Fibroblast of pulmonary artery (primary cell): ENCODE measurements around the gene PTPRG.

ENCODE experiments used
- DNase-seq: peaks from one replicate; pipeline ENCODE4 v3.0.0-alpha.2; 2010; ENCODE audit warnings: low read depth
- H3K4me3 ChIP-seq: replicated peaks from 2 replicates; pipeline ENCODE4 v1.5.1; 2011; ENCODE audit warnings: low read depth, mild to moderate bottlenecking, control low read depth, low read length, moderate library complexity
- TF ChIP-seq, protein P1 (sequence below): IDR thresholded peaks from 2 replicates; pipeline ENCODE4 v1.5.1; 2011; ENCODE audit warnings: mild to moderate bottlenecking, control low read depth, low read length, inconsistent platforms; ENCODE audit errors: missing control alignments

Gene PTPRG

DNA sequence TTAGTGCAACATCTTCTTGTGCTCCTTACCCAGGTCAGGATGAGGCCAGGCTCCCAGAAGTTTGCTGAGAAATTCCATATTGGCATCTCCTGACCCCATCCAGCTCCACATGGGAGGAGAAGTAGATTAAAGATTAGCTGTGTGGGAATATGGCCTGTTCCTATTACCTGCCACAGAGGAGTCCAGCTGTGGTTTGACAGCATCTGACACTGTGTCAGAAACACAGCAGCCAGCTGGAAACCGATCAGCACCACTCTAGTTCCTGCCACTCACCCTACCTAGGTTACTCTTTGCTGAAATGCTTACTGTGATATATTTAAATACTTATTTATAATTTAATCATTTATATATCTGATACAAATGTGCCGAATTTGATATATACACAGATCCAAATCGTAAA is 551.7 kb downstream of the PTPRG start:
- TF ChIP-seq, protein P1, sequence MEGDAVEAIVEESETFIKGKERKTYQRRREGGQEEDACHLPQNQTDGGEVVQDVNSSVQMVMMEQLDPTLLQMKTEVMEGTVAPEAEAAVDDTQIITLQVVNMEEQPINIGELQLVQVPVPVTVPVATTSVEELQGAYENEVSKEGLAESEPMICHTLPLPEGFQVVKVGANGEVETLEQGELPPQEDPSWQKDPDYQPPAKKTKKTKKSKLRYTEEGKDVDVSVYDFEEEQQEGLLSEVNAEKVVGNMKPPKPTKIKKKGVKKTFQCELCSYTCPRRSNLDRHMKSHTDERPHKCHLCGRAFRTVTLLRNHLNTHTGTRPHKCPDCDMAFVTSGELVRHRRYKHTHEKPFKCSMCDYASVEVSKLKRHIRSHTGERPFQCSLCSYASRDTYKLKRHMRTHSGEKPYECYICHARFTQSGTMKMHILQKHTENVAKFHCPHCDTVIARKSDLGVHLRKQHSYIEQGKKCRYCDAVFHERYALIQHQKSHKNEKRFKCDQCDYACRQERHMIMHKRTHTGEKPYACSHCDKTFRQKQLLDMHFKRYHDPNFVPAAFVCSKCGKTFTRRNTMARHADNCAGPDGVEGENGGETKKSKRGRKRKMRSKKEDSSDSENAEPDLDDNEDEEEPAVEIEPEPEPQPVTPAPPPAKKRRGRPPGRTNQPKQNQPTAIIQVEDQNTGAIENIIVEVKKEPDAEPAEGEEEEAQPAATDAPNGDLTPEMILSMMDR: no peak
- no peak for DNase-seq
- no peak overlapping the region for H3K4me3 ChIP-seq

DNA sequence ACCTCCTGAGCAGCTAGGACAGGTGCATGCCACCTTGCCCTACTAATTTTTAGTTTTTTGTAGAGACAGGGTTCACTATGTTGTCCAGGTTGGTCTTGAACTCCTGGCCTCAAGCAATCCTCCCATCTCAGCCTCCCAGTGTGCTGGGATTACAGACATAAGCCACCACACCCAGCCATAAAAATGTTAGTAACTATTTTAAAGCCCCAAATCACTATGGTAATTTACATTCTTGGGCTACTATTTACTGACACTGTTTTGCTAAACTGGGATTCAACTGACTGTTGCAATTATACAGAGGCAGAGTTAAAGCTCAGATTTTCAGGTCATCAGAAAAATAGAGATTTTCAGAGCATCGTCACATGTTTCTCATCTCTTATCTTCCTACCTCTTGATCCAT is 553.4 kb downstream of the PTPRG start:
- DNase-seq: no peak
- H3K4me3 ChIP-seq: no peak overlapping the region

DNA sequence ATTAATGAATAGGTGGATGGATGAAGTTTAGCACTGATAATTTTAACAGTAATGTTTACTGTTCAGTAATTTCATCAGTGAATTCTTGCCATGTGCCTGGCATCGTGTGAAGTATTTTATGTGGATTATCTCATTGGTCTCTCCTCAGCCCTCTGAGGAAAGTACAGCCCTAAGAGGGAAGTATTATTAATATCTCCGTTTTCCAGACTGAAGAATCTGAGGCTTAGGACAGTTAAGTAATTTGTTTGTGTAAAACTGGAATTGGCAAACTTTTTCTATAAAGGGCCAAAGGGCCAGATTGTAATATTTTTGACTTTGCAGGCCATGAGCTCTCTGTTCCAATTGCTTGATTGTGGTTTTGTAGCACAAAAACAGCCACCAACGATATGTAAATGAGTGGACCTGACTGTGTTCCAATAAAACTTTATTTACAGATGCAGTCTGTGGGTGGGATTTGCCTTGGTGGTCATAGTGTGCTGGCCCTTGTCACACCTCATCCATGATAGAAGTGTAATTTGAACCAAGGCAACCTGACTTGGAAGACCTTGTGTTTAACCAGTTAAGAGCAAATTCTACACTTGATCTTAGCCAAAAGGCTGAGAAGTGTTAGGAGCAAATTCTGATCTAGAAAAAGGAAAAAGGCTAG is 556.7 kb downstream of the PTPRG start:
- DNase-seq: no peak
- TF ChIP-seq, protein P1: no peak
- H3K4me3 ChIP-seq: no peak overlapping the region

More for the DNA sequence above, 553.4 kb downstream of the PTPRG start:
- TF ChIP-seq, protein P1: no peak

DNA sequence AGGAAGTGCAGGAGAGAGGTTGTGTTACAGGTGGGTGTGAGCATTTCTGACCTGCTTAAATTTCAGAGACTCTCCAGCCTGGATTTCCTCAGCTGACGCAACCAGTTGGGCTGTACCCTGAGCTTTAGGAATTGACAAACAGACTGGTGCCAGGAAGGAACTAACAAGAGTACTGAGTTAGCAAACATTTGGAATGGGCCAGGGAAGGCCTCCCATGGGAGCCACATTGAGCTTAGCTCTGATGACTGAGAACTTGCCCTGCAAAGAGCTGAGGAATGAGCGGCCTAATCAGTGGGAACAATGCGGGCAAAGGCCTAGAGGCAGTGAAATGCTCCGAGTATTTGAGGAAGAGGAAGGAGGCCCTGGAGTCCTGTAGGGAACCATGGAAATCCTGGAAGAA is 557.8 kb downstream of the PTPRG start:
- DNase-seq: peak; percentile 11
- H3K4me3 ChIP-seq: no peak overlapping the region
- TF ChIP-seq, protein P1: no peak

DNA sequence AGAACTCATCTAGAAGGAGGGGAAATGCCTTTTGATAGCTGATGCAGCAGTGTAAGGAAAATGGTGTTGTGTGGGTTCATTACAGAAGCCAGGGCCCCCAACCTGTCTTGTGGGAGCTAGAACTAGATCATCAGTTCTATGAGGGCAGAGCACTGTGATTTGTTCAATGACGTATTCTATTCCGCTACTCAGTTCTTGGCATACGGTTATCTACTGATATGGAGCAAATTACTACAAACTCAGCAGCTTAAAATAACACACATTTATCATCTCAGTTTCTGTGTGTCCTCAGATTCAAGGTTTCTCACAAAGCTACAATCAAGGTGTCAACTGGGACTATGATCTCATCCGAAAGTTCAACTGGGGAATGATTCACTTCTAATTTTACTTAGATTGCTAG is 561.4 kb downstream of the PTPRG start:
- TF ChIP-seq, protein P1: no peak
- DNase-seq: no peak
- H3K4me3 ChIP-seq: no peak overlapping the region

DNA sequence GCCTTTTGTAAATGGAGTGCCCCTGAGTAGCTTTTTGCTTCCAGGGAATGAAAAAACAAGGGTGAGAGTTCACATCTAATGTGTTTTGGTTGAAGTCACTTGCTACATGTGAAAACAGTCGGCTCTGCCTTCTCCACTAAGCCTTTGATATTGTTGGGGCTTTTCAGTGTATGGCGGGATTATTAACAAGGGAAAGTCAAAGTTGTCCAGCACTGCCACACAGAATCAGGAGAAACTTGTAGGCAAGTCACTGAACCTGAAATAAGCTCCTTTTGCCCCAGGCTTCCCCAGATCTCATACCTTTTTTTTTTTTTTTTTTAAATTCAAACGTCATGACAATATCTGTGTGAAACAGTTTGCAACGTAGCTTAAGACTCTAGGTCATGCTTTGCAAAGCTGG is 564.0 kb downstream of the PTPRG start:
- TF ChIP-seq, protein P1: no peak
- no peak overlapping the region for H3K4me3 ChIP-seq
- DNase-seq: no peak

DNA sequence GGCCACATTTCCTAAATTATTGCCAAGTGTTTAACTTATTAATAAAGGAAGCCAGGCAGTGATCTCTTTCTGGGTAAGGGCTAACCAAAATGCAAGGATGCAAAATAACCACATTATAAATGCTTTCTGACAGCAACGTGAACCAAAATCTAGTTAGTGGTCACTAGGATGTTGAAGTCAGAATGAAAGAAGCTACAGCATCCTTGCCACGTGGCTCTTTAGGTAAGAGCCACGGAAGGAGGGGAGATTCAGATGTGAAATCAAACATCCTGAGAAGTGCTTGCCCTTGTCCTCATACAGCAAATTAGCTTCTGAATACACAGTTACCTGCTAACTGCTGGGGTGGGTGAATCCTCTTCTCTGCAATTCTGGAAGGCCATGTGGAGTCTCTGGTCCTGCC is 565.7 kb downstream of the PTPRG start:
- TF ChIP-seq, protein P1: no peak
- H3K4me3 ChIP-seq: no peak overlapping the region
- DNase-seq: no peak
